ENCODE measurements around the gene BLTP3A.

BLTP3A gene

DNA sequence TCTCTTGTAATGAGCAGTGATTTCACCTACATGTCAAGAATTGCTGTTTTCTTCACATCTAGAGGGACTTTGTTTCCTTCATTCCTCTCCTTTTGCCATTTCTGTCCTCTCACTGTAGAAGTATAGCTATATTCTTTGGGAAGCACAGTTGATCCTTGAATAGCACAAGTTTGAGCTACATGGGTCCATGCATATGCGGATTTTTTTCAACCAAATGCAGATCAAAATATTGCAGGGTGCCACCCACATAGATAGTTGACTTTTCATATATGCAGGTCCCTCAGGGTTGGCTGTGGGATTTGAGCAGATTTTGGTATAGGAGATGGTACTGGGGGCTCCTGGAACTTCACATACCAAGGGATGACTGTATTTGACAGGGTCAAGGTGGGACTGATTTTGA, 41.1 kb downstream of the BLTP3A start:
- no peak for DNase-seq

DNA sequence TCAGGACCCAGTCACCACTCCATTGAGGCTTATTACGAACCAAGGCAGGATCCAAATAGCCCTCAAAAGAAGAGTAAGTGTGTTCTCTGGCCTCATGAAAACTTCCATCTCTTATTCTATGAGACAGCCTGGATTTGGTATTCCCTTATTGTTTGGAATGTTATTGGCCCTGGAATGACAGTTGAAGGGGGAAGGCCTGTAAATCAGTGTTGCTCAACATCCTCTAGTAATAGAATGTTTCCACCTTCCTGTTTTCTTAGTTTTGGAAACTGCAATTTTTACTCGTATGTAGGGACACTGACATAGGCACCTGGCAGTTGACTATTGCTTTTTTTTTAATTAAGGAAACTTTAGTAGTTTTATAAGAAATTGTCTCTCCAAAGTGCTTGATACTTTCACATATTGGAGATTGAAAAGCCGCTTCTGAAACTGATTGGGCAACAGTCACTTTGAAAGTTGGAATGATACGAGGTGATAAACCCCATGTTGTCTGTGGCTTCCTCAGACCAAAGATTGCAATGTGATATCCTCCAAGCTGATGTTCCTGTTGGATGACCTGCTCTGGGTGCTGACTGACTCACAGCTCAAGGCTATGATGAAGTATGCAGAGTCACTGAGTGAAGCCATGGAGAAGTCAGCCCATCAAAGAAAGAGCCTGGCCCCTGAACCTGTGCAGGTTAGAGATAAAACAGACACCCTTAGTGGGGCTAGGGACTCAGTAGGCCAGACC, 43.1 kb downstream of the BLTP3A start:
- no peak for DNase-seq

DNA sequence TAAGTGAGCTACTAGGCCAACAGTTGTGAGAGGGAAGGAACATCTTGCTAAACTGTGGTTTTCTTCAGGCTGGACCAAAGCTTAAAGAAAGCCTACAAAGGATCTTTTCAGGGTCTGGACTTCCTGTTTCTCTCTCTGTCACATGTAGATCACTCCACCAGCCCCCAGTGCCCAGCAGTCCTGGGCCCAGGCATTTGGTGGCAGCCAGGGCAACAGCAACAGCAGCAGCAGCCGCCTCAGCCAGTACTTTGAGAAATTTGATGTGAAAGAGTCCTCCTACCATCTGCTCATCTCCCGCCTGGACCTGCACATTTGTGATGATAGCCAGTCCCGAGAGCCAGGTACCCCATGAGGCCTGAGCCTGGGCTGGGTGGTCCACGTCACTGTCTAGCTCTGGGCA, 44.1 kb downstream of the BLTP3A start:
- no peak for DNase-seq

DNA sequence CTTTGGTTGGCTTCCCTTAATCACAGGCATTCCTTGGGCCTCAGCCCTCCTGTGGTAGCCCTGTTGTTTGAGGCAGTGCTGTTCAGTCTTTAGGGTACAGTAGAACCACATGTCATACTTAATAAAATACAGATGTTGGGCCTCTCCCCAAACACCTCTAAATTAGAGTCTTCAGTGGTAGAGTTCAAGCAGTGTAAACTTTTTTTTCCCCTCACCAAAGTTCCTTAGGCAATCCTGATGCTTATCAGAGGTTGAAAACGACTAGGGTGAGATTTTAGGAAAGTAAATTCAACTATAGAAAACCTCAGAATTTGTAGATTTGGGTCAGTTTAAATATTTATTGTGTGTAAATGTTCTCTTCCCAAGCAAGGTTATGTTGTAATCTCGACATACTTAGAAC, 44.6 kb downstream of the BLTP3A start:
- no peak for DNase-seq

DNA sequence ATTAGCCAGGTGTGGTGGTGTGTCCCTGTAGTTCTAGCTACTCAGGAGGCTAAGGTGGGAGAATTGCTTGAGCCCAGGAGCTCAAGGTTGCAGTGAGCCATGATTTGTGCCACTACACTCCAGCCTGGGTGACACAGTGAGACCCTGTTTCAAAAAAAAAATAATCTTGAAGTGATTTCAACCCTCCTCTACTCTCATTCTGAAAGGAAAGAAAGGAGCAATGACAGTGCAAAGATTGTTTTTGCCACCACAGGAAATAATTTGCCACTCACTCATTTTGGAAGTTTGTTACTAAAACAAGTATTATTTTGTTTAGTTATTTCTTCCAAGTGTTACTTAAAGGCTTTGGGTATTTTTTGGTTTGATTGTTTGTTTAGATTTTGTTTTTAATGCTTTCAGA, 45.6 kb downstream of the BLTP3A start:
- DNase-seq = no peak

DNA sequence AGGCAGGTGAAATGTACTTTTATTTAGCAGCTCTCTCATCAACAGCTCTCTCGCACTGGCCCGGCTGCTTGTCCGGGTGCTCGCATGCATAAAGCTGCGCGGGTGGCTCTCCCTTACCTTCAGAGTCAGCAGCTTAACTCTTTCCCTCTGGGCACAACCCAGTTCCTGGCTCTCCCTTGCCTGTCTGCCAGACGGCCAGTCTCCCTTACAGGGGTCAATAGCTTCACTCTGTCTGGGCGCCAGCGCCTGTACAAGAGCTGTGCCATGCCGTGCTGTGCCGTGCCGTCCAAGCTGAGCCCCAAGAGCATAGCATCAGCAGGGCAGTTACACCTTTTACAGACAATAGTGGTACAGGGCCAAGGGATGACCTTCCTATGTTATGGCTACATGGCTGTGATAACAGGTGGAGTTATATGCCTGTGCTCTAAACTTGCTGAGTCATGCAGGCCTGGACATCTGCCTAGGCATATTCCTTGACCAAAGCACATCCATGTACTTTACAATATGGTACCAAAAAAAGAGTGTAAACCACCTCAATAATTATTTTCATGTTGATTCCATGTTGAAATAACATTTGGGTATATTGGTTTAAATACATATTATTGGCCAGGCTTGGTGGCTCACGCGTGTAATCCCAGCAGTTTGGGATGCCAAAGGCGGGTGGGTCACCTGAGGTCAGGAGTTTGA, 47.9 kb downstream of the BLTP3A start:
- DNase-seq = no peak

Measured in NCI-H146 (cell line).